Lung (tissue), 12 donors: Measurements from ENCODE around the gene ZNF695. TPM values are rescaled to one million over a fixed set of nuclear protein-coding genes. Genes with fewer than 3 reads are reported as not detected.
"Not testable (repeated sequence)": the region's sequence is repeated elsewhere in the genome, so short reads cannot be mapped to it uniquely, and the experiment has no call there.

ENCODE experiments used
- ATAC-seq: fragments of 200-7000 bp; cut with Tn5 transposase; one replicate; pipeline ENCODE4 v1.9.1; 2020; ENCODE audit warnings: moderate number of reproducible peaks; ENCODE audit not compliant: insufficient read depth, low FRiP score
- DNase-seq, 3 donors: peaks; one replicate each; pipeline ENCODE4 v3.0.0-alpha.2; 2013 to 2017
- H3K27ac ChIP-seq, 2 donors: one replicate each; pipeline ENCODE4 v1.5.1; 2013; ENCODE audit warnings: mild to moderate bottlenecking in 2 of 2, moderate library complexity in 2 of 2, control low read depth in 1 of 2, inconsistent platforms in 1 of 2, low read depth in 1 of 2, low read length in 1 of 2
- H3K27me3 ChIP-seq, 3 donors: one replicate each; pipeline ENCODE4 v1.5.1; 2013; ENCODE audit warnings: low read length in 2 of 3; ENCODE audit not compliant: control insufficient read depth in 3 of 3, insufficient read depth in 3 of 3
- H3K36me3 ChIP-seq, 4 donors: one replicate each; pipeline ENCODE4 v1.5.1; 2013; ENCODE audit warnings: low read length in 4 of 4, mild to moderate bottlenecking in 1 of 4, moderate library complexity in 1 of 4; ENCODE audit not compliant: control insufficient read depth in 4 of 4, insufficient read depth in 4 of 4
- H3K4me1 ChIP-seq, 5 donors: one replicate each; pipeline ENCODE4 v1.5.1; 2013; ENCODE audit warnings: low read length in 5 of 5, mild to moderate bottlenecking in 2 of 5, moderate library complexity in 1 of 5; ENCODE audit not compliant: control insufficient read depth in 5 of 5, insufficient read depth in 5 of 5
- H3K4me3 ChIP-seq: one replicate; pipeline ENCODE4 v1.5.1; 2013; ENCODE audit warnings: mild to moderate bottlenecking, control low read depth, moderate library complexity
- H3K9ac ChIP-seq, 2 donors: one replicate each; pipeline ENCODE4 v1.5.1; 2013; ENCODE audit warnings: low read length in 2 of 2, control low read depth in 1 of 2; ENCODE audit not compliant: insufficient read depth in 1 of 2
- H3K9me3 ChIP-seq, 4 donors: one replicate each; pipeline ENCODE4 v1.5.1; 2013; ENCODE audit warnings: low read length in 3 of 4, mild to moderate bottlenecking in 1 of 4, moderate library complexity in 1 of 4; ENCODE audit not compliant: control insufficient read depth in 4 of 4, insufficient read depth in 3 of 4
- CTCF ChIP-seq: IDR thresholded peaks from 2 replicates; pipeline ENCODE4 v1.5.1; 2012; ENCODE audit warnings: mild to moderate bottlenecking; ENCODE audit errors: control extremely low read depth, extremely low read depth
- WGBS, 2 donors: extraction: QIAGEN DNeasy Blood & Tissue Kit; methylation state at CpG; one replicate each; pipeline ENCODE4 v1.1.7; 2013; 5-methylcytosine and 5-hydroxymethylcytosine counted together
- polyA plus RNA-seq, 2 donors: library from polyadenylated mRNA; stranded (reverse); fragments of 200-250 nt; gene quantifications; one replicate each; pipeline ENCODE4 v1.2.1, GENCODE V29; 2013
- total RNA-seq, 2 donors: library from RNA; depleted of rRNA in 1 of 2; stranded (reverse); fragments of >200 nt in 1 of 2; gene quantifications; one replicate each; pipeline ENCODE4 v1.2.1, GENCODE V29; 2014 to 2021
- donor health status: control.
- donor health status: control.
- donor health status: Bipolar disorder and iron deficiency.
- donor health status: healthy.
- donor health status: DM: yes; HTN: yes; CAD: no.

Gene ZNF695
- total and polyA plus RNA-seq, 4 donors = 0.23 to 1.4 (median 0.61) TPM; not detected in 1

DNA sequence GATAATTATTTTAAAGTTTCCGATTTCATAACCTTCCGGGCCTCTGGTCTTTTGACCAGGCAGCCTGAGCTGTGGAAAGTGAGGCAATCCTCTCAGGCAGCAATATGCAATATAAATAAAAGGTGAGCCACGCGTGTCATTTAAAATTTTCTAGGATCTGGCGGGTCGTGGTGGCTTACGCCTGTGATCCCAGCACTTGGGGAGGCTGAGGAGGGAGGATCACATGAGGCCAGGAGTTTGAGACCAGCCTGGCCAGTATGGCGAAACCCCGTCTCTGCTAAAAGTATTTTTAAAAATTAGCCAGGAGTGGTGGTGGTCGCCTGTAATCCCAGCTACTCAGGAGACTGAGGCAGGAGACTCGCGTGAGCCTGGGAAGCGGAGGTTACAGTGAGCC lies 546 bp upstream of the ZNF695 start:
- H3K4me3 ChIP-seq = no peak overlapping the region
- ATAC-seq = no peak
- H3K9ac ChIP-seq = no peak overlapping the region
- WGBS, 2 donors = 80 to 81% methylated on average over 13 of the region's 13 CpGs
- no peaks in the 10 kb centered on the region for H3K27me3 ChIP-seq
- no peak for TF ChIP-seq CTCF
- no peak overlapping the region for H3K27ac ChIP-seq
- DNase-seq = no peak
- peaks cover 0 to 17% (median 3%) of the 10 kb centered on the region in 4 donors for H3K9me3 ChIP-seq
- H3K36me3 ChIP-seq = no peaks in the 10 kb centered on the region
- H3K4me1 ChIP-seq = peaks cover 0 to 4% (median 0%) of the 10 kb centered on the region in 5 donors

DNA sequence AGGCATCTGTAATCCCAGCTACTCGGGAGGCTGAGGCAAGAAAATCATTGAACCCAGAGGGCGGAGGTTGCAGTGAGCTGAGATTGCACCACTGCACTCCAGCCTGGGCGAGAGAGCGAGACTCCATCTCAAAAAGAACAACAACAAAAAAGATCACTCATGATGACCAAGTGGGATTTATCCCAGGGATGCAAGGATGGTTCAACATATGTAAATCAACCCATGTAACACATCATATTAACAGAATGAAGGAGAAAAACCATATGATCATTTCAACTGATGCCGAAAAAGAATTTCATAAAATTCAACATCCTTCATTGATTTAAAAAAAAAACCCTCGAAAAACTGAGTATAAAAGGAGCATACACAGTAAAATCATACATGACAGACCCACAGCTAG lies 3.8 kb downstream of the ZNF695 start:
- not testable (repeated sequence) for H3K4me3 ChIP-seq, H3K4me1 ChIP-seq, H3K36me3 ChIP-seq, H3K9ac ChIP-seq, H3K27me3 ChIP-seq, ATAC-seq, H3K27ac ChIP-seq, DNase-seq
- WGBS, 2 donors = 94 to 99% methylated on average over 6 of the region's 6 CpGs
- H3K9me3 ChIP-seq = peaks cover 0 to 19% (median 4%) of the 10 kb centered on the region in 4 donors

- 93% methylated on average over 2 of the region's 2 CpGs for WGBS, 2 donors
- ATAC-seq = no peak
- Histone ChIP-seq H3K36me3 (peaks cover 0 to 25% (median 8%) of the 10 kb centered on the region in 4 donors), H3K9ac (no peak overlapping the region), H3K27me3 (no peaks in the 10 kb centered on the region), H3K4me1 (no peaks in the 10 kb centered on the region), H3K9me3 (peaks cover 9 to 29% (median 17%) of the 10 kb centered on the region in 4 donors), H3K27ac (no peak overlapping the region), H3K4me3 (no peak overlapping the region)
- TF ChIP-seq CTCF = no peak
- DNase-seq = no peak
These were observed 18.0 kb downstream of the ZNF695 start for GRCh38 chr1:246989901-246990300.

GRCh38 chr1:246988316-246988715 lies 19.5 kb downstream of the ZNF695 start:
- 99 to 100% methylated on average over 4 of the region's 4 CpGs for WGBS, 2 donors
- H3K27me3 ChIP-seq = no peaks in the 10 kb centered on the region

More at GRCh38 chr1:246988316-246988715, 19.5 kb downstream of the ZNF695 start:
- Histone ChIP-seq H3K4me1 (no peaks in the 10 kb centered on the region), H3K4me3 (no peak overlapping the region), H3K36me3 (peaks cover 0 to 25% (median 7%) of the 10 kb centered on the region in 4 donors), H3K9ac (no peak overlapping the region), H3K9me3 (peaks cover 9 to 34% (median 19%) of the 10 kb centered on the region in 4 donors), H3K27ac (no peak overlapping the region)
- DNase-seq = no peak
- ATAC-seq = no peak
- TF ChIP-seq CTCF = no peak
